ENCODE results near the gene DOCK2.

The DOCK2 gene

GRCh38 chr5:170121321-170121720 is 484.2 kb downstream of the DOCK2 start:
- FAIRE-seq, result no peak
- TF ChIP-seq POLR2A (IDR thresholded peaks at IDR 0.05; ENCODE audit: low read depth, low read length), result no peak
- DNase-seq (ENCODE audit: insufficient read length, low spot score), result no peak

DNA sequence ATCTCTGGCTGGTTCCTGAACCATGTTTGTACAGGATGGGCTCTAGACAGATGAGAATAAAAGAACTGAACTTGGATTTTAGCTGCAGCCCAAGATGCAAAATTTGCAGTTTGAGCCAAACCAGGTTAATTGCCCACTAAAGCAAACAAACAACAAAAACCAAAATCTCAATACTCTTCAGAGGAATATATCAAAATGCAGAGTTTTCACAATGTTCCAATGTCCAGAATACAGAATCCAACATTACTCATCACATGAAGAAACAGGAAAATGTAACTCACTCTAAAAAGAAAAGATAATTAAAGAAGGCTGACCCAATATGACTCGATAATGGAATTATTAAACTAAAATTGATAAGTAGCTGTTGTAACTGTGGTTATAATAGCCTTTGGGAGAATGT is 489.0 kb downstream of the DOCK2 start:
- TF ChIP-seq POLR2A (IDR thresholded peaks at IDR 0.05; ENCODE audit: low read depth, low read length), result no peak
- DNase-seq (ENCODE audit: insufficient read length, low spot score) (no peak), FAIRE-seq (no peak)

DNA sequence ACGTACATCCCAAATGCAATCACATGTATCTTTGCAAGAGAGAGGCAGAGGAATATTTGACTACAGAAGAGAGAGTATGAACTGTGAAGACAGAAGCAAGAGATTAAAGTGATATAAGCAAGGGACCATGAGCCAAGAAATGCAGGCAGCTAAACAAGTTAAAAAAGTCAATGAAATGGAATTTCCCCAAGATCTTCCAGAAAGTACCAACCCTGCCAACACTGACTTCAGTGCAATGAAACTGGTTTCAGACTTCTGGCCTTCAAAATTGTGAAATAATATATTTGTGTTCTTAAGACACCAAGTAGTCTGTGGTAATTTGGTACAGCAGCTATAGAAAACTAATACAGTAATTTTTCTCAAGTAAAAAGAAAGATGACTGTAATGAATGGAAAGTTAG is 489.6 kb downstream of the DOCK2 start:
- no peak for DNase-seq (ENCODE audit: insufficient read length, low spot score)
- TF ChIP-seq POLR2A (IDR thresholded peaks at IDR 0.05; ENCODE audit: low read depth, low read length), result no peak
- no peak for FAIRE-seq

GRCh38 chr5:170131235-170131634 is 494.2 kb downstream of the DOCK2 start:
- no peak for DNase-seq (ENCODE audit: insufficient read length, low spot score)
- no peak for TF ChIP-seq POLR2A (IDR thresholded peaks at IDR 0.05; ENCODE audit: low read depth, low read length)
- no peak for FAIRE-seq

DNA sequence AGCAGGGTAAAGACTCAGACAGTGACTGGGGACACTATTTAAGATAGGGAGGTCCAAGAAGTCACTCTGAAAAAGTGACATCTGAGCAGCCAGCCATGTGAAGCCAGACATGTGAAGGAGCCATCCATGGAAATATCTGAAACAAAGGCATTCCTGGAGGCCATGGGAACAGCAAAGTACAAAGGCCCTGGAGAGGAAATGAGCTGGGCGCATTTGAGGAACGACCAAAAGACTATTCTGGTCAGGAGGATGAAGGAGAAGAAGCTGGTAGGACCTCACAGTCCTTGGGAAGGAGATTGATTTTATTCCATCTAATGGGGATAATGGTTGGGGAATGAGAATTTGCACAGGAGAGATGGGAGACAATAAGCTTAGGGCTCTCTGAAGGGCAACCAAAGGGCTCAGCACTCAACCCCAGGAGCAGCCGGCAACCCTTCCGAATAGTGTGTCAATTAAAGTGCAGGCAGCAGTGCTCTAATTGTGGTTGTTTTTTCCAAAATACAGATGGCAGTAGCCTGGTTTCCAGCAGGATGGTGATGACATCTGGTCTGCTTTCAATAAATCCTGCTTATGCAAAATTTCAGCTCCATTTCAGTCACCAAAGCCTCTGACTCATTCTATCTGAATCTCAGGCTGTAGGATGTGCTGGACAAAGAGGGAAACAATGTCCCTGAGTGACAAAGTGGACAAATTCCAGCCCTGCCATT is 495.3 kb downstream of the DOCK2 start:
- DNase-seq (ENCODE audit: insufficient read length, low spot score), result peak; percentile 53
- peak; percentile 95 for FAIRE-seq
- no peak for TF ChIP-seq POLR2A (IDR thresholded peaks at IDR 0.05; ENCODE audit: low read depth, low read length)
